Adrenal gland (tissue), 12 donors: Measurements from ENCODE around the gene NDUFS2. TPM values are rescaled to one million over a fixed set of nuclear protein-coding genes. Genes with fewer than 3 reads are reported as not detected.

ENCODE experiments used
- DNase-seq, 7 donors: peaks; one replicate each; pipeline ENCODE4 v3.0.0-alpha.2; 2019 to 2020
- H3K27ac ChIP-seq, 5 donors: fragments of 200-600 bp; sonication (generic) in 4 of 5; 1 replicate in 3 of 5; 2 replicates in 2 of 5; pipeline versions ENCODE4 v1.5.1 to v1.8.0; 2016 to 2020; ENCODE audit warnings: mild to moderate bottlenecking in 1 of 5
- H3K27me3 ChIP-seq: fragments of 200-600 bp; 2 replicates; pipeline ENCODE4 v1.8.0; 2021
- H3K36me3 ChIP-seq, 2 donors: fragments of 200-600 bp; replicated peaks in 1 of 2; 1 replicate in 1 of 2; 2 replicates in 1 of 2; pipeline versions ENCODE4 v1.5.1 to v1.8.0; 2018 to 2022
- H3K4me1 ChIP-seq, 2 donors: fragments of 200-600 bp; replicated peaks in 1 of 2; 1 replicate in 1 of 2; 2 replicates in 1 of 2; pipeline versions ENCODE4 v1.5.1 to v1.8.0; 2018 to 2021
- H3K4me3 ChIP-seq, 4 donors: fragments of 200-600 bp; sonication (generic) in 3 of 4; one replicate each; pipeline ENCODE4 v1.5.1; 2016 to 2018
- H3K9me3 ChIP-seq, 3 donors: fragments of 200-600 bp; sonication (generic) in 1 of 3; replicated peaks in 1 of 3; 1 replicate in 2 of 3; 2 replicates in 1 of 3; pipeline versions ENCODE4 v1.5.1 to v1.8.0; 2016 to 2021
- CTCF ChIP-seq, 6 experiments: fragments of 450-650 bp in 4 of 6; fragments of 200-600 bp in 2 of 6; sonication (generic) in 1 of 6; IDR thresholded peaks; 1 replicate in 5 of 6; 2 replicates in 1 of 6; pipeline versions ENCODE4 v1.5.1 to v1.8.0; 2016 to 2021; ENCODE audit warnings: antibody characterized with exemption in 6 of 6, mild to moderate bottlenecking in 2 of 6, moderate library complexity in 1 of 6
- POLR2A ChIP-seq, 2 donors: fragments of 450-650 bp; IDR thresholded peaks; one replicate each; pipeline ENCODE4 v1.6.1; 2017; ENCODE audit warnings: antibody characterized with exemption in 2 of 2, mild to moderate bottlenecking in 2 of 2, moderate library complexity in 1 of 2
- WGBS, 4 donors: extraction: QIAGEN DNeasy Blood & Tissue Kit in 2 of 4; methylation state at CpG; one replicate each; pipeline versions ENCODE4 v1.1.5 to v1.1.7; 2013 to 2017; 5-methylcytosine and 5-hydroxymethylcytosine counted together
- intact Hi-C, 2 donors: fragments of 100-400 bp; cut with DNase I; formaldehyde crosslinking; loops; one replicate each; pipeline versions ENCODE4 v1.14.1 to v1.15.0; 2022 to 2023
- polyA plus RNA-seq, 3 donors: library from polyadenylated mRNA; stranded (reverse); fragments of 200-250 nt in 2 of 3; fragments of 350-450 nt in 1 of 3; fragmentation: Illumina TruSeq in 1 of 3; extraction: RNeasy Lipid Tissue Mini Kit (QIAGEN cat#74804) in 1 of 3; gene quantifications; one replicate each; pipeline ENCODE4 v1.2.3, GENCODE V29; 2013 to 2014
- total RNA-seq, 9 donors: library from RNA; depleted of rRNA in 4 of 9; stranded (reverse); fragments of >200 nt in 4 of 9; fragments of 120-200 nt in 1 of 9; fragmentation: NEBNext Ultra II Directional in 1 of 9; extraction: Animal tissue kit (Norgen Biotek cat#: 25700) in 1 of 9; gene quantifications; one replicate each; pipeline versions ENCODE4 v1.1.0 to v1.2.4, GENCODE V29; 2013 to 2023
- donor health status: healthy with polysubstance abuse.
- donor health status: Bipolar disorder and iron deficiency.
- donor health status: DM: yes; HTN: yes; CAD: no.
- donor health status: DM: no; HTN: no; CAD: no.
- donor health status: DM: no; HTN: no; CAD: no.
- donor health status: DM: yes; HTN: yes; CAD: no.

Gene NDUFS2
- total and polyA plus RNA-seq, 12 donors, result 78.3 to 305 (median 167) TPM

- 83 to 87% (median 87%) methylated on average over 10 of the region's 10 CpGs for WGBS, 4 donors
- Histone ChIP-seq H3K27ac (peak overlapping the region in 2 of 5 donors; percentile 88 to 89), H3K36me3 (peaks cover 0 to 45% of the 10 kb centered on the region in 2 donors)
Measured at GRCh38 chr1:161175771-161176453, 26.3 kb upstream of the NDUFS2 start.

GRCh38 chr1:161176468-161177111 is 25.6 kb upstream of the NDUFS2 start:
- DNase-seq, result no peak
- TF ChIP-seq POLR2A (IDR thresholded peaks at IDR 0.05) (no peak), CTCF (IDR thresholded peaks at IDR 0.05) (no peak)
- Histone ChIP-seq H3K27me3 (no peaks in the 10 kb centered on the region), H3K27ac (peak overlapping the region in 4 of 5 donors; percentile 77 to 89 (median 88)), H3K9me3 (no peaks in the 10 kb centered on the region), H3K36me3 (peaks cover 0 to 39% of the 10 kb centered on the region in 2 donors), H3K4me3 (peak overlapping the region in 3 of 4 donors; percentile 25 to 97 (median 86)), H3K4me1 (peaks cover 16 to 30% of the 10 kb centered on the region in 2 donors)
- WGBS, 4 donors, result 17 to 30% (median 18%) methylated on average over 9 to 17 of the region's 17 CpGs
- intact Hi-C loops, result no loop called here

More at GRCh38 chr1:161175771-161176453, 26.3 kb upstream of the NDUFS2 start:
- H3K4me3 ChIP-seq, result peak overlapping the region in 1 of 4 donors; percentile 97
- H3K27me3 ChIP-seq, result no peaks in the 10 kb centered on the region
- no peak for TF ChIP-seq CTCF (IDR thresholded peaks at IDR 0.05)
- no peak for TF ChIP-seq POLR2A (IDR thresholded peaks at IDR 0.05)
- H3K9me3 ChIP-seq, result no peaks in the 10 kb centered on the region
- peaks cover 16 to 30% of the 10 kb centered on the region in 2 donors for H3K4me1 ChIP-seq
- DNase-seq, result no peak
- intact Hi-C loops, result no loop called here

GRCh38 chr1:161177112-161177935 is 24.8 kb upstream of the NDUFS2 start, which contains the start of gene B4GALT3:
Gene B4GALT3 (minus strand): TSS chr1:161177507. CDS start chr1:161176060, 1,447 bp downstream.
- H3K9me3 ChIP-seq, result no peaks in the 10 kb centered on the region
- peak; percentile 86 to 95 (median 90) for DNase-seq
- 3 to 4% (median 4%) methylated on average over 26 to 50 of the region's 50 CpGs for WGBS, 4 donors
- intact Hi-C loops, result no loop called here
- peaks cover 16 to 30% of the 10 kb centered on the region in 2 donors for H3K4me1 ChIP-seq
- no peaks in the 10 kb centered on the region for H3K27me3 ChIP-seq
- H3K4me3 ChIP-seq, result peak within 1 kb of the TSS; percentile 25 to 97 (median 62)
- TF ChIP-seq CTCF (IDR thresholded peaks at IDR 0.05), result peak in 3 of 6 experiments; percentile 15 to 22 (median 17)
- peak; percentile 52 to 75 for TF ChIP-seq POLR2A (IDR thresholded peaks at IDR 0.05)
- H3K36me3 ChIP-seq, result peaks cover 0 to 31% of the 10 kb centered on the region in 2 donors
- peak within 1 kb of the TSS; percentile 20 to 89 (median 88) for H3K27ac ChIP-seq

- Histone ChIP-seq H3K27me3 (no peaks in the 10 kb centered on the region), H3K27ac (peak overlapping the region; percentile 20 to 89 (median 88)), H3K36me3 (peaks cover 0 to 28% of the 10 kb centered on the region in 2 donors), H3K9me3 (no peaks in the 10 kb centered on the region), H3K4me3 (peak overlapping the region in 3 of 4 donors; percentile 25 to 97 (median 86)), H3K4me1 (peaks cover 13 to 26% of the 10 kb centered on the region in 2 donors)
- intact Hi-C loops, result no loop called here
- 49 to 65% (median 63%) methylated on average over 9 of the region's 9 CpGs for WGBS, 4 donors
- DNase-seq, result no peak
- TF ChIP-seq POLR2A (IDR thresholded peaks at IDR 0.05) (no peak), CTCF (IDR thresholded peaks at IDR 0.05) (peak in 1 of 6 experiments; percentile 4)
Measured at GRCh38 chr1:161177936-161178244, 24.3 kb upstream of the NDUFS2 start.
